IMR-90 (cell line): ENCODE measurements around the gene DERL3. TPM values are rescaled to one million over a fixed set of nuclear protein-coding genes. Genes with fewer than 3 reads are reported as not detected.

Experiments used
- ATAC-seq: fragments of 200-7000 bp; cut with Tn5 transposase; 2 replicates; pipeline ENCODE4 v1.9.1; 2020; ENCODE audit warnings: low read depth, mild to moderate bottlenecking, moderate library complexity
- BruUV-seq: library from RNA; stranded (reverse); fragments of 400-500 nt; replicated peaks from 2 replicates; lab custom pipeline; 2021; lab: Mats Ljungman, UMichigan
- CTCF ChIA-PET: fragments of 300-600 bp; formaldehyde crosslinking; extraction: SDS; loops from one replicate; lab custom pipeline; 2021; ENCODE audit warnings: antibody characterized with exemption; lab: Yijun Ruan, JAX
- POLR2A ChIA-PET: fragments of 300-600 bp; sonication (Branson Sonifier 250); formaldehyde crosslinking; loops from one replicate; lab custom pipeline; 2022; ENCODE audit warnings: antibody characterized with exemption; ENCODE audit not compliant: unreplicated experiment; lab: Charles Lee
- DNase-seq: peaks from one replicate; pipeline ENCODE4 v3.0.0; 2013
- H2AFZ ChIP-seq: replicated peaks from 2 replicates; pipeline ENCODE3; 2013; ENCODE audit warnings: low read length, mild to moderate bottlenecking; ENCODE audit not compliant: poor library complexity
- H2AK5ac ChIP-seq: 2 replicates; pipeline ENCODE4 v1.6.1; 2013; ENCODE audit warnings: low read depth, low read length, inconsistent platforms
- H2AK9ac ChIP-seq: replicated peaks from 2 replicates; pipeline ENCODE3; 2013; ENCODE audit warnings: mild to moderate bottlenecking, low read depth, low read length, moderate library complexity; ENCODE audit not compliant: poor library complexity
- H2BK120ac ChIP-seq: 2 replicates; pipeline ENCODE4 v1.6.1; 2013; ENCODE audit warnings: low read depth, low read length, inconsistent platforms
- H2BK15ac ChIP-seq: 3 replicates; pipeline ENCODE4 v1.6.1; 2013; ENCODE audit warnings: low read depth, low read length, inconsistent platforms
- H2BK20ac ChIP-seq: 2 replicates; pipeline ENCODE4 v1.6.1; 2013; ENCODE audit warnings: low read depth, mild to moderate bottlenecking, inconsistent platforms, low read length, moderate library complexity
- H2BK5ac ChIP-seq: 2 replicates; pipeline ENCODE4 v1.6.1; 2013; ENCODE audit warnings: mild to moderate bottlenecking, low read depth, low read length, inconsistent platforms; ENCODE audit not compliant: poor library complexity, severe bottlenecking
- H3K14ac ChIP-seq: replicated peaks from 2 replicates; pipeline ENCODE4 v1.6.1; 2013; ENCODE audit warnings: low read depth, low read length, inconsistent platforms
- H3K18ac ChIP-seq: 2 replicates; pipeline ENCODE4 v1.6.1; 2013; ENCODE audit warnings: low read depth, low read length, control low read depth
- H3K23ac ChIP-seq: 2 replicates; pipeline ENCODE4 v1.6.1; 2013; ENCODE audit warnings: low read depth, low read length, inconsistent platforms
- H3K27ac ChIP-seq: 2 replicates; pipeline ENCODE4 v1.5.1; 2013; ENCODE audit warnings: mild to moderate bottlenecking, control low read depth, low read length; ENCODE audit not compliant: insufficient read depth
- H3K27me3 ChIP-seq: 2 replicates; pipeline ENCODE4 v1.6.1; 2013; ENCODE audit warnings: low read length; ENCODE audit not compliant: control insufficient read depth, insufficient read depth
- H3K36me3 ChIP-seq: 2 replicates; pipeline ENCODE4 v1.6.1; 2013; ENCODE audit warnings: low read length, mixed read lengths; ENCODE audit not compliant: control insufficient read depth, insufficient read depth
- H3K4ac ChIP-seq: 2 replicates; pipeline ENCODE4 v1.6.1; 2013; ENCODE audit warnings: low read depth, low read length, inconsistent platforms
- H3K4me1 ChIP-seq: 2 replicates; pipeline ENCODE4 v1.6.1; 2013; ENCODE audit warnings: low read length, mixed read lengths; ENCODE audit not compliant: control insufficient read depth, insufficient read depth
- H3K4me2 ChIP-seq: 2 replicates; pipeline ENCODE4 v1.6.1; 2013; ENCODE audit warnings: low read depth, mild to moderate bottlenecking, control low read depth, low read length, moderate library complexity
- H3K4me3 ChIP-seq: 2 replicates; pipeline ENCODE4 v1.5.1; 2013; ENCODE audit warnings: low read depth, mild to moderate bottlenecking, control low read depth, low read length, moderate library complexity; ENCODE audit not compliant: insufficient read depth
- H3K56ac ChIP-seq: 2 replicates; pipeline ENCODE4 v1.6.1; 2013; ENCODE audit warnings: low read length, inconsistent platforms; ENCODE audit not compliant: insufficient read depth; ENCODE audit errors: extremely low read depth
- H3K79me1 ChIP-seq, 2 experiments: 2 replicates each; pipeline ENCODE4 v1.6.1; 2013; ENCODE audit warnings: low read length in 2 of 2, inconsistent platforms in 1 of 2, low read depth in 1 of 2
- H3K9ac ChIP-seq: 2 replicates; pipeline ENCODE4 v1.6.1; 2013; ENCODE audit warnings: low read depth, low read length, control low read depth
- H3K9me1 ChIP-seq: 2 replicates; pipeline ENCODE4 v1.6.1; 2013; ENCODE audit warnings: low read length, inconsistent platforms; ENCODE audit not compliant: insufficient read depth
- H3K9me3 ChIP-seq: 2 replicates; pipeline ENCODE4 v1.6.1; 2013; ENCODE audit warnings: low read length; ENCODE audit not compliant: control insufficient read depth, insufficient read depth
- H4K20me1 ChIP-seq: 2 replicates; pipeline ENCODE4 v1.6.1; 2013; ENCODE audit warnings: low read length, inconsistent platforms; ENCODE audit not compliant: insufficient read depth
- H4K5ac ChIP-seq: 2 replicates; pipeline ENCODE4 v1.6.1; 2013; ENCODE audit warnings: mild to moderate bottlenecking, low read depth, low read length, control low read depth
- H4K8ac ChIP-seq, 2 experiments: 2 replicates each; pipeline ENCODE4 v1.6.1; 2013; ENCODE audit warnings: low read depth in 2 of 2, low read length in 2 of 2, control low read depth in 1 of 2, inconsistent platforms in 1 of 2
- H4K91ac ChIP-seq: 2 replicates; pipeline ENCODE4 v1.6.1; 2013; ENCODE audit warnings: low read depth, low read length, inconsistent platforms; ENCODE audit not compliant: insufficient read depth
- BHLHE40 ChIP-seq: fragments of 150-350 bp; IDR thresholded peaks from 2 replicates; pipeline ENCODE4 v1.6.1; 2016; ENCODE audit warnings: mild to moderate bottlenecking, low read depth, low read length
- CHD1 ChIP-seq: IDR thresholded peaks from 2 replicates; pipeline ENCODE4 v1.6.1; 2012; ENCODE audit warnings: low read depth, low read length, improper control_type of control experiment
- MAZ ChIP-seq: IDR thresholded peaks from 2 replicates; pipeline ENCODE4 v1.6.1; 2012; ENCODE audit warnings: low read depth, mild to moderate bottlenecking, low read length, improper control_type of control experiment, moderate library complexity, borderline replicate concordance
- NFE2L2 ChIP-seq: fragments of 150-350 bp; IDR thresholded peaks from 2 replicates; pipeline ENCODE4 v1.6.1; 2016; ENCODE audit warnings: low read depth, mild to moderate bottlenecking, low read length
- POLR2A ChIP-seq: IDR thresholded peaks from 2 replicates; pipeline ENCODE4 v1.6.1; 2012; ENCODE audit warnings: mild to moderate bottlenecking, low read depth, low read length
- WGBS, 2 experiments: methylation state at CpG; one replicate each; pipeline versions ENCODE4 v1.1.5 to v1.1.7; 2013; ENCODE audit warnings: missing lambda C conversion rate in 2 of 2; ENCODE audit not compliant: insufficient read length in 1 of 2; ENCODE audit errors: extremely low coverage in 2 of 2; 5-methylcytosine and 5-hydroxymethylcytosine counted together
- dilution Hi-C: fragments of 300-500 bp; cut with HindIII; formaldehyde crosslinking; loops from one replicate; pipeline ENCODE4 v1.14.3; 2018; ENCODE audit warnings: low sequenced_read_pairs; ENCODE audit not compliant: unreplicated experiment
- in situ Hi-C: fragments of 300-500 bp; cut with MboI; formaldehyde crosslinking; loops from 3 replicates; pipeline ENCODE4 v1.14.3; 2019; ENCODE audit warnings: low sequenced_read_pairs, inconsistent platforms, mixed read lengths
- intact Hi-C: fragments of 100-400 bp; cut with micrococcal nuclease; formaldehyde crosslinking; loops from 2 replicates; pipeline ENCODE4 v1.10.0; 2022
- polyA plus RNA-seq, 3 experiments: library from polyadenylated mRNA; depleted of rRNA; stranded (reverse); fragments of >200 nt; gene quantifications; 2 replicates each; pipeline ENCODE4 v1.2.3, GENCODE V29; 2012; ENCODE audit warnings: low replicate concordance in 1 of 3
- total RNA-seq: library from RNA; depleted of rRNA; stranded (reverse); fragments of >200 nt; gene quantifications from 2 replicates; pipeline ENCODE4 v1.2.3, GENCODE V29; 2012

Gene DERL3
- total and polyA plus RNA-seq, 2 of the 4 experiments (the other 2 are of a cell fraction) = 0.18 to 0.62 TPM

- Histone ChIP-seq H2AK9ac (peak overlapping the region; percentile 60), H3K9me1 (peaks cover 21% of the 10 kb centered on the region), H3K36me3 (peaks cover 15% of the 10 kb centered on the region), H3K56ac (no peak overlapping the region), H4K91ac (no peak overlapping the region), H4K5ac (no peak overlapping the region), H3K14ac (peak overlapping the region; percentile 81), H4K20me1 (peaks cover 52% of the 10 kb centered on the region), H3K9me3 (no peaks in the 10 kb centered on the region), H3K4me2 (peak overlapping the region; percentile 98), H3K27me3 (no peaks in the 10 kb centered on the region), H3K23ac (peak overlapping the region; percentile 86), H3K4me1 (peaks cover 23% of the 10 kb centered on the region), H4K8ac (no peak overlapping the region; a peak in 1 of 4 replicates), H2AK5ac (peak overlapping the region; percentile 6; the same call in 1 of the 2 replicates), H3K18ac (0 out of 2 replicates have a peak overlapping the region, but pooled peaks have one; percentile 5), H2BK15ac (no peak overlapping the region), H3K79me1 (peaks cover 33 to 54% of the 10 kb centered on the region in 2 experiments), H3K9ac (peak overlapping the region; percentile 65), H3K4ac (peak overlapping the region; percentile 70), H2BK120ac (no peak overlapping the region), H2AFZ (peak overlapping the region; percentile 68), H2BK5ac (no peak overlapping the region), H2BK20ac (no peak overlapping the region), H3K27ac (peak overlapping the region; percentile 11; the same call in 1 of the 2 replicates), H3K4me3 (peak overlapping the region; percentile 76)
- CTCF ChIA-PET = no interaction called here
- TF ChIP-seq POLR2A (no peak), NFE2L2 (no peak), BHLHE40 (peak; percentile 52; the same call in 1 of the 2 replicates), MAZ (no peak), CHD1 (no peak)
- no TSS peak for BruUV-seq
- intact Hi-C loops = no loop called here
- POLR2A ChIA-PET = no interaction called here
- 0% methylated on average over 2 of the region's 5 CpGs; no CpG with 5 or more reads in 1 of the 2 experiments for WGBS, 2 experiments
- ATAC-seq (no peak), DNase-seq (no peak)
- in situ Hi-C loops = no loop called here
- dilution Hi-C loops = no loop called here
Observed at GRCh38 chr22:23787600-23787896, 51.3 kb downstream of the DERL3 start.
